GM10847 (cell line): Measurements from ENCODE around the gene BRPF3.

Experiments used
- POLR2A ChIP-seq: IDR thresholded peaks from 2 replicates; pipeline ENCODE4 v1.6.1; 2011; ENCODE audit not compliant: insufficient read length; ENCODE audit errors: extremely low read depth

The BRPF3 gene

DNA sequence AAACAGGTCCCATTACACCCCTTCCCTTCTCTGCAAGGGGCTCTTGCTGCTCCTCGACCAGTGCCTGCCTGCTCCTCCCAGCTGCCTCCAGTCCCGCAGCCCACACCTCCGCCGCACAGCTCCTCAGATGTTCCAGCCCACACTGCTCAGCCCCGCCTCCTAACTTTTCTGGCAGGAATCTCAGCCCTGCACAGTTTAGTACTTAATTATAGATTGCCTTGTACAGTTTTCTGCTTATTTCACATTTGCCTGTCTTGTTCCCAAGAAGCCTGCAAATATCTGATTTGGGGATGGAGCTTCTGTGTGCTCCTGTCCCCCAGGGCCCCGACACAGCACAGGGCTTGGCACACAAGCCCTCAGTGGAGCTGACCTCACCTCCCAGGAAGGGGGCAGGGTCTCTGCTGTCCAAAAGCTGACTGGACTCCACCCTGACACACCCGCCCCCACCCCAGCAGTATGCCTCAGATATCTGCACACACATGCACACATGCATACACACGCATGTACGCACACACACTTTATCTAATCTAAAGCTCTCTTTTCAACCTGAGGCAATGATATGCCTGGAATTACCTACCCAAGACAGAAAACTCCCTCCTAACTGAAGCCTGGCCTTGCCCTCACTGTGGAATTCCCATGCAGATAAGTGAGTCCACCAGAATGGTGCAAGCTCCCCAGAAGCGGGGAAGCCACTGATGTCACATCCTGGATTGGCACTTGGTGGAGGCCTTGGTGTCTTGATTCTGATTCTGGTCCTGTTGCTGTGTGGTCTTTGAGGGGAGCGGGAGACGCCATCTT, 72.1 kb downstream of the BRPF3 start:
- no peak for TF ChIP-seq POLR2A

DNA sequence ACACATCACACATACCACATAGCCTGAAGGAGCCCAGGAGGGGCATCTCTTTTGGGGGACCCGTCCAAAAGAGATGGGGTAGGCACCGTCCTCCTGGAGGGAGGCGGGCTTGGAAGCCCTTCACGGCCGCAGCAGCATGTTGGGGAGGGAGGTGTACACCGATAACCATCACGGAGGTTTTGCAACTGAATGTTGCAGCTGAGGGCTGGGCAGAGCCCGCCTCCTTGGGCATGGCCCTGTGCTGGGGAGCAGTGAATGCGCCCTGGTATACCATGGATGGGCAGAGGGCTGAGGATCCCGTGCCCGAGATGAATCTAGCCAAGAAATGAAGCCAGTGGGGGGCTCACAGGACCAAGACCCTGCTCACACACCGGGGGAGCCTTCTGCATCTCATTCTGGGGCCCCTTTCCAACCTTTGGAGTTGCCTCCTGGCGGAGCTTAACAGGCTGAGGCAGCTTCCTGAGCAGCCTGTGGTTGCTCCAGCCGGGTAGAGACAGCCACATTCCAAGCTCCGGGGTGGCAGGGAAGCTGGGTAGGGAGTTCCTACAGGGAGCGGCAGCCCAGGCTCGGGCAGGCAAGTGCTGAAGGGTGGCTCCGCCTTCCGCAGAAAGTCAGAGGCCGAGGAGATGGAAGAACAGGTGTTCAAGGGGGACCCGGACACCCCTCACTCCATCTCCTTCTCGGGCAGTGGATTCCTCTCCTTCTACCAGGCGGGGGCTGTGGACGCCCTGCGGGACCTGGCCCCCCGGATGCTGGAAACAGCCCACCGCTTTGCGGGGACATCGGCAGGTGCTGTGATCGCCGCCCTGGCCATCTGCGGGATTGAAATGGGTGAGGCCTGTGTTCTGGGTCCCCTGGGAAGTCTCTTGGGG, 73.5 kb downstream of the BRPF3 start, which contains the start of gene PNPLA1:
PNPLA1 (plus strand) TSS at position 227 of the 872 bp plus-strand sequence; CDS start at position 627, 400 bp downstream.
- TF ChIP-seq POLR2A: no peak

GRCh38 chr6:36272234-36272633, 75.7 kb downstream of the BRPF3 start:
- no peak for TF ChIP-seq POLR2A

- TF ChIP-seq POLR2A: no peak
These were observed 76.5 kb downstream of the BRPF3 start for GRCh38 chr6:36273067-36273466.

DNA sequence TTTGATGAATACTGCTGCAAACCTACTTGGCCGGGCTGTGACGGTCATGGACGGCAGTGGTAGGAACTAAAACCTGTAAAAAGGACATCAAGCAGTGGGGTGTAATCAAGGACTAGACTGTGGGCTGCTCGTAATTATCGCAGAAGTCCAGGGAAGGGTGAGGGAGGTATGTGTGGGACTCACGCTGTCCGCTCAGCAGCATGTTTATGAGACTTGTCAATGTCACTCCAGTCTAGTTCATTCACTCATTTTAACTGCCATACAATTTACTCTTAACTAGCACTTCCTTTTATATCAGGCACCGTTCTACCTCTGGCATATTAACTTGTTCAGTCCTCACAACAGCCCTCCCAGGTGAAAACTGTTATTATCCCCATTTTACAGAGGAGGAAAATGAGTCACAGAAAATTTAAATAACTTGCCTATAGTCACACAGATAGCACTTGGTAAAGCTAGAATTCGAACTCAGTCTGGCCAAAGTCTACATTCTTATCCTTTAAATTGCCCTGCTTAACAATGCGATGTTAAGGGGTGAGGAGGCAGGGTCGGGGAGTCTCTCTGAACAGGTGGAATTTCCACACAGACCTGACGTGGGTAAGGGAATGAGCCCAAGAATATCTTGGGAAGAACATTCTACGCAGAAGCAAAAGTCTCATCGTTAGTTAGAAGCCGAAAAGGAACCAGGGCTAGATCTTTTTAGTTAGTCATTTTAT, 77.4 kb downstream of the BRPF3 start:
- no peak for TF ChIP-seq POLR2A

DNA sequence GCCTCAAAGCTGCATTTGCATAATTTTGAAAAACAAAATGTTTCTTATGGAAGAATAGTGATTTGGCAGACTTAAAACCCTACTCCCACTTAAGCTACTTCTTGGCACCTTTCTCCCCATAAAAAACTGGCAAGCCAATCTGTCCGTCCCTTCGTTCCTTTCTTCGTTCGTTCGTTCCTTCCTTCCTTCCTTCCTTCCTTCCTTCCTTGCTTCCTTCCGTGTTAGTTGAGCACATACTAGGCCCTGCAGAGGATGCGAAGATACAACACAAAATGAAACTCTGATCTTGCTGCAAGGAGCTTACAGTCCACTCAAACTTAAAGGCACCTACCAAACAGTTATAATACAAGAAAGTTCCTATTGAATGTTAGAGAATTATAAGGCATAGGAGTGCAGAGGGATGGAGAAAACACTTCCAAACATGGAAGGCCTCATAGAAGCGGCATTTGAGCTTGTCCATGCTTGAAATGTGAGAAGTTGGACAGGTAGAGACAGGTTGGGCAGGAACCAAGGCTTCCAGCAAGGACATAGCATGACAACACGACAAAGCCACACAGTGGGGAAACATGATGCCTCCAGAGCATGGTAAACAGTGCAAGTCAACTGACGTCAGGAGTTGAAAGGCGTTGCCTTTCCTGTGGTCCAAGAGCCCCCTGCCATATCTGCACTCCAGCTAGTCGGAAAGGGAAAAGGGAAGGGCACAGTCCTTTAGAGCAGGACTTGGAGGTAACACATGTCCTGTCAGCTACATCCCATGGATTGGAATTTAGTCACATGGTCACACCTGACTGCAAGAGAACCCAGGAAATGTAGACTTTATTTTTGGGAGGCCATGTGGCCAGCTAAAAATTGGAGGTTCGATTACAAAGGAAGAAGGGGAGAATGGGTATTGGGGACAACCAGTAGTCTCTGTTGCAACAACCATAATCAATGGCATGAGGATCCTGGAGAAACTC, 80.3 kb downstream of the BRPF3 start:
- TF ChIP-seq POLR2A: no peak

DNA sequence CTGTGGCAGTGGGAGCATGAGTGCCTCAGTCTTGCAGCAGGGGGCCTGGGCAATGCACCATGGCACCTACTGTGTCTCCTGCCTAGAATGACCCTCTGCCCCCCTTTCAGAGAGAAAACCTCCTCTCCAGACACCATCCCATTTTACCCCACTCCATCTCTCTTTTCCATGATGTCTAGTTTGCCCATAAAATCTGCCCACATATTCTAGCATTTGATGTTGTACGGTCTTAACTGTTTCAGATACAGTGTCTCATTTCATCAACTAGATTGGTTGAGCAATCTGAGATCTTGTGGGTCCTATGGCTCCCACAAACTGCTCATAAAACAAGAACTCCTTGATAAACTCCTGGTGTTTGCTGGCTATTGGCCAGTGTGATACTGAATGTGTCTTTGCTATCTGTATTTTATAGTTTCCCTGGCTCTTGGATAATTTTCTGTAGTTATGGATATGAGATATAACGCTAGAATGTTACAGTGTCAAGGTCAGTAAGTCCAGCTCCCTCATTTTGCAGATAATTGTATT, 81.5 kb downstream of the BRPF3 start:
- TF ChIP-seq POLR2A: no peak

DNA sequence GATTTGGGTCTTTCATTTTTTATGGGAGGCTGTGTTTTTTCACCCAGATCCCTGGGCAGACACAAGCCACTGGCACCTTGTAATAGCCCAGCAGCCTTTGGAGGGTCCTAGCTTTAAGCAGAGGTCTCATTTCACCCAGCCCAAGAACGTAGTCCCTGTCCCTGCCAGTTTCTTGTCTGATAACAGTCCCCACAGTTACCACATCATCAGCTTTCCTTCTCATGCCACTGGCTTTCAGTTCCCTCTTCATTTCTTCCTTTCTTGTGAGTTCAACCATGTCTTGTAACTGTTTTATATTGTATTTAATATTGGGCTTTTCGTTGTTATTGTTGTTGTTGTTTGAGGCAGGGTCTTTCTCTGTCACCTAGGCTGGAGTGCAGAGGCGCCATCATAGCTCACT, 83.9 kb downstream of the BRPF3 start:
- no peak for TF ChIP-seq POLR2A

- no peak for TF ChIP-seq POLR2A
These were observed 84.4 kb downstream of the BRPF3 start for GRCh38 chr6:36280983-36281382.
